CD14-positive monocyte (primary cell): ENCODE measurements around the gene CDKAL1. TPM values are rescaled to one million over a fixed set of nuclear protein-coding genes. Genes with fewer than 3 reads are reported as not detected.

ENCODE experiments used
- DNase-seq, 3 donors: peaks; one replicate each; pipeline ENCODE4 v3.0.0-alpha.2; 2011 to 2022
- H2AFZ ChIP-seq: 2 replicates; pipeline ENCODE4 v1.6.0; 2012; ENCODE audit warnings: mild to moderate bottlenecking, low read depth, low read length, inconsistent platforms; ENCODE audit not compliant: insufficient read depth, poor library complexity, severe bottlenecking
- H3K27ac ChIP-seq, 2 donors: 1 replicate in 1 of 2; 2 replicates in 1 of 2; pipeline ENCODE4 v1.5.1; 2012 to 2013; ENCODE audit warnings: low read length in 2 of 2, control low read depth in 1 of 2, inconsistent platforms in 1 of 2, low read depth in 1 of 2, mild to moderate bottlenecking in 1 of 2
- H3K27me3 ChIP-seq, 2 donors: one replicate each; pipeline versions ENCODE4 v1.6.0 to v1.6.1; 2011 to 2013; ENCODE audit warnings: low read length in 2 of 2; ENCODE audit not compliant: control insufficient read depth in 2 of 2, insufficient read depth in 2 of 2
- H3K36me3 ChIP-seq, 2 donors: replicated peaks in 1 of 2; 1 replicate in 1 of 2; 2 replicates in 1 of 2; pipeline versions ENCODE4 v1.5.1 to v1.6.1; 2012 to 2013; ENCODE audit warnings: low read length in 2 of 2, control low read depth in 1 of 2, inconsistent platforms in 1 of 2, mild to moderate bottlenecking in 1 of 2; ENCODE audit not compliant: insufficient read depth in 2 of 2, control insufficient read depth in 1 of 2
- H3K4me1 ChIP-seq, 2 donors: 1 replicate in 1 of 2; 2 replicates in 1 of 2; pipeline versions ENCODE4 v1.5.1 to v1.6.1; 2012 to 2013; ENCODE audit warnings: low read length in 2 of 2, control low read depth in 1 of 2, inconsistent platforms in 1 of 2, mild to moderate bottlenecking in 1 of 2, moderate library complexity in 1 of 2; ENCODE audit not compliant: insufficient read depth in 2 of 2, control insufficient read depth in 1 of 2
- H3K4me2 ChIP-seq: replicated peaks from 2 replicates; pipeline ENCODE3; 2012; ENCODE audit warnings: low read length, moderate library complexity, mild to moderate bottlenecking; ENCODE audit not compliant: poor library complexity, severe bottlenecking; ENCODE audit errors: extremely low read depth
- H3K4me3 ChIP-seq, 3 experiments: fragments of 200-600 bp in 1 of 3; sonication (generic) in 1 of 3; replicated peaks in 1 of 3; 1 replicate in 2 of 3; 2 replicates in 1 of 3; pipeline ENCODE4 v1.5.1; 2011 to 2013; ENCODE audit warnings: low read length in 3 of 3, mild to moderate bottlenecking in 3 of 3, control low read depth in 2 of 3, low read depth in 2 of 3, inconsistent platforms in 1 of 3, moderate library complexity in 1 of 3
- H3K79me2 ChIP-seq: 2 replicates; pipeline ENCODE4 v1.6.0; 2012; ENCODE audit warnings: mild to moderate bottlenecking, control low read depth, inconsistent platforms, low read length, moderate library complexity; ENCODE audit not compliant: insufficient read depth
- H3K9ac ChIP-seq: 2 replicates; pipeline ENCODE4 v1.6.0; 2017; ENCODE audit warnings: low read length, mild to moderate bottlenecking; ENCODE audit not compliant: insufficient read depth, poor library complexity, severe bottlenecking
- H3K9me3 ChIP-seq, 2 donors: replicated peaks in 1 of 2; 1 replicate in 1 of 2; 2 replicates in 1 of 2; pipeline versions ENCODE4 v1.5.1 to v1.6.1; 2012 to 2013; ENCODE audit warnings: low read length in 2 of 2, control low read depth in 1 of 2; ENCODE audit not compliant: control insufficient read depth in 1 of 2, insufficient read depth in 1 of 2
- H4K20me1 ChIP-seq: 2 replicates; pipeline ENCODE4 v1.6.0; 2012; ENCODE audit warnings: mild to moderate bottlenecking, low read length, control low read depth, moderate library complexity; ENCODE audit not compliant: insufficient read depth
- H3K27ac Mint-ChIP-seq, 7 donors: one replicate each; pipeline ENCODE4 v1.8.0; 2020; ENCODE audit warnings: mild to moderate bottlenecking in 7 of 7, mixed read lengths in 7 of 7, moderate library complexity in 6 of 7, inconsistent platforms in 2 of 7
- H3K27me3 Mint-ChIP-seq, 3 donors: one replicate each; pipeline ENCODE4 v1.8.0; 2021 to 2022; ENCODE audit warnings: low read depth in 3 of 3, mild to moderate bottlenecking in 3 of 3, mixed read lengths in 3 of 3, moderate library complexity in 3 of 3, inconsistent platforms in 1 of 3
- H3K36me3 Mint-ChIP-seq, 2 donors: one replicate each; pipeline ENCODE4 v1.8.0; 2020; ENCODE audit warnings: mixed read lengths in 2 of 2, inconsistent platforms in 1 of 2, mild to moderate bottlenecking in 1 of 2
- H3K4me1 Mint-ChIP-seq: one replicate; pipeline ENCODE4 v1.8.0; 2020; ENCODE audit warnings: mild to moderate bottlenecking, mixed read lengths
- H3K4me3 Mint-ChIP-seq, 2 donors: one replicate each; pipeline ENCODE4 v1.8.0; 2020; ENCODE audit warnings: mild to moderate bottlenecking in 2 of 2, mixed read lengths in 2 of 2, moderate library complexity in 1 of 2
- H3K9me3 Mint-ChIP-seq, 7 donors: one replicate each; pipeline ENCODE4 v1.8.0; 2020 to 2022; ENCODE audit warnings: mixed read lengths in 7 of 7, mild to moderate bottlenecking in 6 of 7, moderate library complexity in 6 of 7, inconsistent platforms in 2 of 7
- CTCF ChIP-seq: fragments of 200-600 bp; IDR thresholded peaks from one replicate; pipeline ENCODE4 v1.8.0; 2022; ENCODE audit warnings: antibody characterized with exemption, mild to moderate bottlenecking
- WGBS: methylation state at CpG from one replicate; pipeline ENCODE4 v1.1.5; 2013; ENCODE audit warnings: missing lambda C conversion rate; ENCODE audit not compliant: insufficient coverage; 5-methylcytosine and 5-hydroxymethylcytosine counted together
- intact Hi-C, 2 donors: fragments of 100-400 bp; cut with micrococcal nuclease; formaldehyde crosslinking; loops; one replicate each; pipeline versions ENCODE4 v1.15.0 to v1.15.1; 2023
- polyA plus RNA-seq, 3 donors: library from polyadenylated mRNA; depleted of rRNA in 1 of 3; unstranded in 2 of 3; stranded (reverse) in 1 of 3; fragments of 300-500 nt in 2 of 3; fragments of >200 nt in 1 of 3; fragmentation: Illumina TruSeq in 2 of 3; gene quantifications; 1 replicate in 2 of 3; 2 replicates in 1 of 3; pipeline ENCODE4 v1.2.3, GENCODE V29; 2012 to 2021

The CDKAL1 gene
- polyA plus RNA-seq, 3 donors = 3.2 to 12.4 (median 8.3) TPM

GRCh38 chr6:20652299-20653084 lies 118.2 kb downstream of the CDKAL1 start:
- H3K27ac Mint-ChIP-seq = peak overlapping the region in 1 of 7 donors; percentile 56

GRCh38 chr6:20653085-20653479 lies 118.8 kb downstream of the CDKAL1 start:
- no CpG with 5 or more reads among the region's 4 CpGs for WGBS
- no peak overlapping the region for H3K4me3 Mint-ChIP-seq
- no peaks in the 10 kb centered on the region for H3K79me2 ChIP-seq
- H3K9me3 Mint-ChIP-seq = peaks cover 0 to 3% (median 0%) of the 10 kb centered on the region in 7 donors
- no peaks in the 10 kb centered on the region for H3K9me3 ChIP-seq
- no peak overlapping the region for H3K4me3 ChIP-seq
- no peaks in the 10 kb centered on the region for H3K4me1 ChIP-seq
- no peak overlapping the region for H2AFZ ChIP-seq
- no peaks in the 10 kb centered on the region for H3K27me3 Mint-ChIP-seq
- H3K36me3 Mint-ChIP-seq = peaks cover 25 to 33% of the 10 kb centered on the region in 2 donors
- no peak for TF ChIP-seq CTCF
- H3K36me3 ChIP-seq = peaks cover 0 to 3% of the 10 kb centered on the region in 2 donors
- H3K27ac ChIP-seq = no peak overlapping the region
- no peaks in the 10 kb centered on the region for H4K20me1 ChIP-seq
- DNase-seq = no peak
- no peaks in the 10 kb centered on the region for H3K27me3 ChIP-seq
- H3K4me1 Mint-ChIP-seq = peaks cover 2% of the 10 kb centered on the region
- H3K27ac Mint-ChIP-seq = no peak overlapping the region
- H3K4me2 ChIP-seq = no peak overlapping the region
- H3K9ac ChIP-seq = no peak overlapping the region
- intact Hi-C loops = no loop called here

More at GRCh38 chr6:20652299-20653084, 118.2 kb downstream of the CDKAL1 start:
- Histone ChIP-seq H3K79me2 (no peaks in the 10 kb centered on the region), H3K27ac (no peak overlapping the region), H3K4me2 (no peak overlapping the region), H3K9me3 (no peaks in the 10 kb centered on the region), H2AFZ (no peak overlapping the region), H3K4me3 (no peak overlapping the region), H3K36me3 (peaks cover 0 to 3% of the 10 kb centered on the region in 2 donors), H4K20me1 (no peaks in the 10 kb centered on the region), H3K9ac (no peak overlapping the region), H3K27me3 (no peaks in the 10 kb centered on the region), H3K4me1 (no peaks in the 10 kb centered on the region)
- no peak overlapping the region for H3K4me3 Mint-ChIP-seq
- H3K4me1 Mint-ChIP-seq = peaks cover 2% of the 10 kb centered on the region
- intact Hi-C loops = no loop called here
- peaks cover 25 to 35% of the 10 kb centered on the region in 2 donors for H3K36me3 Mint-ChIP-seq
- no peak for DNase-seq
- no CpG with 5 or more reads among the region's 8 CpGs for WGBS
- no peak for TF ChIP-seq CTCF
- H3K27me3 Mint-ChIP-seq = no peaks in the 10 kb centered on the region
- H3K9me3 Mint-ChIP-seq = peaks cover 0 to 3% (median 0%) of the 10 kb centered on the region in 7 donors
